ENCODE measurements around the gene BACE2.

- TF ChIP-seq CTCF (conservative IDR thresholded peaks at IDR 0.05 in 1 of 2, IDR thresholded peaks at IDR 0.05 in 1 of 2; ENCODE audit: extremely low read depth in 1 of 2, insufficient read depth in 1 of 2, low read depth in 1 of 2, low read length in 2 of 2): no peak
- no peak for TF ChIP-seq EZH2 (IDR thresholded peaks at IDR 0.05; ENCODE audit: borderline replicate concordance, low read length)
Measured at GRCh38 chr21:41233916-41234315, 66.0 kb downstream of the BACE2 start.

Measured in mammary epithelial cell (primary cell).